Liver (tissue), 9 donors: ENCODE measurements around the gene AXIN1. TPM values are rescaled to one million over a fixed set of nuclear protein-coding genes. Genes with fewer than 3 reads are reported as not detected.

Experiments
- DNase-seq: peaks from one replicate; pipeline ENCODE4 v3.0.0-alpha.2; 2017; ENCODE audit warnings: low spot score
- H3K27ac ChIP-seq, 2 donors: one replicate each; pipeline ENCODE4 v1.7.0; 2013; ENCODE audit warnings: inconsistent platforms in 2 of 2, low read length in 2 of 2, control low read depth in 1 of 2, low read depth in 1 of 2, mild to moderate bottlenecking in 1 of 2
- H3K27me3 ChIP-seq, 4 donors: one replicate each; pipeline versions ENCODE4 v1.6.1 to v1.7.0; 2013; ENCODE audit warnings: low read length in 3 of 4, inconsistent platforms in 1 of 4, mild to moderate bottlenecking in 1 of 4, moderate library complexity in 1 of 4; ENCODE audit not compliant: control insufficient read depth in 4 of 4, insufficient read depth in 4 of 4
- H3K36me3 ChIP-seq, 4 donors: one replicate each; pipeline versions ENCODE4 v1.6.1 to v1.7.0; 2013; ENCODE audit warnings: low read length in 3 of 4, mild to moderate bottlenecking in 3 of 4, low read depth in 1 of 4, moderate library complexity in 1 of 4; ENCODE audit not compliant: control insufficient read depth in 4 of 4, insufficient read depth in 3 of 4
- H3K4me1 ChIP-seq, 4 donors: one replicate each; pipeline versions ENCODE4 v1.6.1 to v1.7.0; 2013; ENCODE audit warnings: low read length in 3 of 4, mild to moderate bottlenecking in 3 of 4, moderate library complexity in 1 of 4; ENCODE audit not compliant: control insufficient read depth in 4 of 4, insufficient read depth in 4 of 4
- H3K4me3 ChIP-seq, 3 donors: one replicate each; pipeline versions ENCODE4 v1.6.1 to v1.7.0; 2013; ENCODE audit warnings: low read length in 3 of 3, control low read depth in 1 of 3, low read depth in 1 of 3, mild to moderate bottlenecking in 1 of 3
- H3K9ac ChIP-seq, 2 donors: one replicate each; pipeline ENCODE4 v1.7.0; 2013; ENCODE audit warnings: low read length in 2 of 2, mild to moderate bottlenecking in 2 of 2, moderate library complexity in 2 of 2, control low read depth in 1 of 2, low read depth in 1 of 2
- H3K9me3 ChIP-seq, 4 donors: one replicate each; pipeline versions ENCODE4 v1.6.1 to v1.7.0; 2013; ENCODE audit warnings: low read length in 3 of 4; ENCODE audit not compliant: control insufficient read depth in 4 of 4
- CTCF ChIP-seq: fragments of 150-350 bp; IDR thresholded peaks from 2 replicates; pipeline ENCODE4 v1.5.1; 2017; ENCODE audit warnings: improper control_type of control experiment, low read depth, low read length; ENCODE audit not compliant: missing input control
- EGR1 ChIP-seq, 2 donors: IDR thresholded peaks; 2 replicates each; pipeline ENCODE4 v1.6.1; 2016 to 2018; ENCODE audit warnings: antibody characterized with exemption in 2 of 2, low read depth in 2 of 2
- FOXA1 ChIP-seq: IDR thresholded peaks from 2 replicates; pipeline ENCODE4 v1.6.1; 2016; ENCODE audit warnings: antibody characterized with exemption
- FOXA2 ChIP-seq: IDR thresholded peaks from 2 replicates; pipeline ENCODE4 v1.6.1; 2016; ENCODE audit warnings: antibody characterized with exemption
- GABPA ChIP-seq, 2 donors: IDR thresholded peaks in 1 of 2; conservative IDR thresholded peaks in 1 of 2; 2 replicates each; pipeline ENCODE4 v1.6.1; 2016; ENCODE audit warnings: antibody characterized with exemption in 2 of 2, mild to moderate bottlenecking in 1 of 2, moderate library complexity in 1 of 2
- HNF4G ChIP-seq: IDR thresholded peaks from 2 replicates; pipeline ENCODE4 v1.6.1; 2016; ENCODE audit warnings: antibody characterized with exemption
- JUND ChIP-seq, 2 donors: IDR thresholded peaks; 2 replicates each; pipeline ENCODE4 v1.6.1; 2016; ENCODE audit warnings: antibody characterized with exemption in 2 of 2
- NR2F2 ChIP-seq: IDR thresholded peaks from 2 replicates; pipeline ENCODE4 v1.6.1; 2016; ENCODE audit warnings: antibody characterized with exemption
- RAD21 ChIP-seq, 2 donors: IDR thresholded peaks; 2 replicates each; pipeline ENCODE4 v1.6.1; 2016; ENCODE audit warnings: antibody characterized with exemption in 2 of 2, mild to moderate bottlenecking in 2 of 2
- RXRA ChIP-seq, 2 donors: IDR thresholded peaks; 2 replicates each; pipeline ENCODE4 v1.6.1; 2017 to 2018; ENCODE audit warnings: antibody characterized with exemption in 2 of 2, mild to moderate bottlenecking in 1 of 2
- WGBS: extraction: QIAGEN DNeasy Blood & Tissue Kit; methylation state at CpG from one replicate; pipeline ENCODE4 v1.1.7; 2013; 5-methylcytosine and 5-hydroxymethylcytosine counted together
- polyA plus RNA-seq, 2 donors: library from polyadenylated mRNA; stranded (reverse) in 1 of 2; unstranded in 1 of 2; fragments of 200-250 nt in 1 of 2; fragments of >200 nt in 1 of 2; fragmentation: Nextera tagmentation in 1 of 2; extraction: Ambion mirVana in 1 of 2; gene quantifications; one replicate each; pipeline versions ENCODE4 v1.2.1 to v1.2.3, GENCODE V29; 2013 to 2015
- total RNA-seq, 2 donors: library from RNA; depleted of rRNA; stranded (reverse); fragments of >200 nt; gene quantifications; one replicate each; pipeline ENCODE4 v1.2.3, GENCODE V29; 2014
- TF ChIP-seq, protein P1 (sequence below): IDR thresholded peaks from 2 replicates; pipeline ENCODE4 v1.6.1; 2016; ENCODE audit warnings: antibody characterized with exemption
- TF ChIP-seq, protein P2 (sequence below): IDR thresholded peaks from 2 replicates; pipeline ENCODE4 v1.6.1; 2016; ENCODE audit warnings: antibody characterized with exemption, mild to moderate bottlenecking
- TF ChIP-seq, protein P3 (sequence below): IDR thresholded peaks from 2 replicates; pipeline ENCODE4 v1.6.1; 2016; ENCODE audit warnings: antibody characterized with exemption
- donor health status: healthy.
- donor health status: healthy.
- donor health status: healthy.
- donor health status: healthy.
- donor health status: healthy.

Gene AXIN1
- total and polyA plus RNA-seq, 4 donors, result 2.0 to 10.3 (median 7.9) TPM

DNA sequence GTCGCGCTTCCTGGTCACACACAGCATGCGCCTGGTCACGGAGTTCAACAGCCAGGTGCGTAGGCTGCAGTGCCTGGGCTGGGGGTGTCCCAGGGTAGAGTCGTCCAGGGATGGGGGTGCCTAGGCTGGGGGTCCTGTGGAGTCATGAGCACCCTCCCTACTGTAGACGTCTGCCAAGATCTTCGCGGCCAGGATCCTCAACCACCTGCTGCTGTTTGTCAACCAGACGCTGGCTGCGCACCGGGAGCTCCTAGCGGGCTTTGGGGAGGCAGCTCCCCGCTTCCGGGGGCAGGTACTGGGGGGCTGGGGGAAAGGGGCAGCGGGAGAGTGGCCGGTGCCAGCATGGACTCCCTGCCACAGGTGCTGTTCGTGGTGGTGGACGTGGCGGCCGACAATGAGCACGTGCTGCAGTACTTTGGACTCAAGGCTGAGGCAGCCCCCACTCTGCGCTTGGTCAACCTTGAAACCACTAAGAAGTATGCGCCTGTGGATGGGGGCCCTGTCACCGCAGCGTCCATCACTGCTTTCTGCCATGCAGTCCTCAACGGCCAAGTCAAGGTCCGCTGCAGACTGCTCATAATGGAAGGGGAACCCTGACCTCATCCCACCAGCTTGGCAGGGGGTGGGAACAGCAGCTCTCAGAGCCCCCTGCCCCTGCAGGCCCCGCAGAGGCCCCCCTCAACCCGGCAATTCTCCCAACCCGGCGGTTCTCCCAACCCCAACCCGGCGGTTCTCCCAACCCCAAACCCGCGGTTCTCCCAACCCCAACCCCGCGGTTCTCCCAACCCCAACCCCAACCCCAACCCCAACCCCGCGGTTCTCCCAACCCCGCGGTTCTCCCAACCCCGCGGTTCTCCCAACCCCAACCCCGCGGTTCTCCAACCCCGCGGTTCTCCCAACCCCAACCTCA lies 67.1 kb downstream of the AXIN1 start:
- no peak overlapping the region for H3K27ac ChIP-seq
- TF ChIP-seq RAD21 (IDR thresholded peaks at IDR 0.05), result no peak
- no peak for TF ChIP-seq FOXA2
- TF ChIP-seq RXRA (IDR thresholded peaks at IDR 0.05), result no peak
- no peak for TF ChIP-seq HNF4G
- TF ChIP-seq, protein P1, sequence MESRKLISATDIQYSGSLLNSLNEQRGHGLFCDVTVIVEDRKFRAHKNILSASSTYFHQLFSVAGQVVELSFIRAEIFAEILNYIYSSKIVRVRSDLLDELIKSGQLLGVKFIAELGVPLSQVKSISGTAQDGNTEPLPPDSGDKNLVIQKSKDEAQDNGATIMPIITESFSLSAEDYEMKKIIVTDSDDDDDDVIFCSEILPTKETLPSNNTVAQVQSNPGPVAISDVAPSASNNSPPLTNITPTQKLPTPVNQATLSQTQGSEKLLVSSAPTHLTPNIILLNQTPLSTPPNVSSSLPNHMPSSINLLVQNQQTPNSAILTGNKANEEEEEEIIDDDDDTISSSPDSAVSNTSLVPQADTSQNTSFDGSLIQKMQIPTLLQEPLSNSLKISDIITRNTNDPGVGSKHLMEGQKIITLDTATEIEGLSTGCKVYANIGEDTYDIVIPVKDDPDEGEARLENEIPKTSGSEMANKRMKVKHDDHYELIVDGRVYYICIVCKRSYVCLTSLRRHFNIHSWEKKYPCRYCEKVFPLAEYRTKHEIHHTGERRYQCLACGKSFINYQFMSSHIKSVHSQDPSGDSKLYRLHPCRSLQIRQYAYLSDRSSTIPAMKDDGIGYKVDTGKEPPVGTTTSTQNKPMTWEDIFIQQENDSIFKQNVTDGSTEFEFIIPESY, result no peak
- no peak for TF ChIP-seq NR2F2
- TF ChIP-seq, protein P2, sequence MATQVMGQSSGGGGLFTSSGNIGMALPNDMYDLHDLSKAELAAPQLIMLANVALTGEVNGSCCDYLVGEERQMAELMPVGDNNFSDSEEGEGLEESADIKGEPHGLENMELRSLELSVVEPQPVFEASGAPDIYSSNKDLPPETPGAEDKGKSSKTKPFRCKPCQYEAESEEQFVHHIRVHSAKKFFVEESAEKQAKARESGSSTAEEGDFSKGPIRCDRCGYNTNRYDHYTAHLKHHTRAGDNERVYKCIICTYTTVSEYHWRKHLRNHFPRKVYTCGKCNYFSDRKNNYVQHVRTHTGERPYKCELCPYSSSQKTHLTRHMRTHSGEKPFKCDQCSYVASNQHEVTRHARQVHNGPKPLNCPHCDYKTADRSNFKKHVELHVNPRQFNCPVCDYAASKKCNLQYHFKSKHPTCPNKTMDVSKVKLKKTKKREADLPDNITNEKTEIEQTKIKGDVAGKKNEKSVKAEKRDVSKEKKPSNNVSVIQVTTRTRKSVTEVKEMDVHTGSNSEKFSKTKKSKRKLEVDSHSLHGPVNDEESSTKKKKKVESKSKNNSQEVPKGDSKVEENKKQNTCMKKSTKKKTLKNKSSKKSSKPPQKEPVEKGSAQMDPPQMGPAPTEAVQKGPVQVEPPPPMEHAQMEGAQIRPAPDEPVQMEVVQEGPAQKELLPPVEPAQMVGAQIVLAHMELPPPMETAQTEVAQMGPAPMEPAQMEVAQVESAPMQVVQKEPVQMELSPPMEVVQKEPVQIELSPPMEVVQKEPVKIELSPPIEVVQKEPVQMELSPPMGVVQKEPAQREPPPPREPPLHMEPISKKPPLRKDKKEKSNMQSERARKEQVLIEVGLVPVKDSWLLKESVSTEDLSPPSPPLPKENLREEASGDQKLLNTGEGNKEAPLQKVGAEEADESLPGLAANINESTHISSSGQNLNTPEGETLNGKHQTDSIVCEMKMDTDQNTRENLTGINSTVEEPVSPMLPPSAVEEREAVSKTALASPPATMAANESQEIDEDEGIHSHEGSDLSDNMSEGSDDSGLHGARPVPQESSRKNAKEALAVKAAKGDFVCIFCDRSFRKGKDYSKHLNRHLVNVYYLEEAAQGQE, result no peak
- no peak for TF ChIP-seq JUND (IDR thresholded peaks at IDR 0.05)
- TF ChIP-seq EGR1 (IDR thresholded peaks at IDR 0.05; ENCODE audit: low read depth in 2 of 2), result no peak
- TF ChIP-seq FOXA1, result no peak
- TF ChIP-seq, protein P3, sequence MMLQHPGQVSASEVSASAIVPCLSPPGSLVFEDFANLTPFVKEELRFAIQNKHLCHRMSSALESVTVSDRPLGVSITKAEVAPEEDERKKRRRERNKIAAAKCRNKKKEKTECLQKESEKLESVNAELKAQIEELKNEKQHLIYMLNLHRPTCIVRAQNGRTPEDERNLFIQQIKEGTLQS, result no peak
- no peak for TF ChIP-seq CTCF
- no peak for TF ChIP-seq GABPA (IDR thresholded peaks at IDR 0.05 in 1 of 2, conservative IDR thresholded peaks at IDR 0.05 in 1 of 2)
- peaks cover 0 to 11% (median 0%) of the 10 kb centered on the region in 4 donors for H3K27me3 ChIP-seq
- peaks cover 0 to 6% (median 3%) of the 10 kb centered on the region in 4 donors for H3K4me1 ChIP-seq
- no peak overlapping the region for H3K4me3 ChIP-seq
- WGBS, result 95% methylated on average over 48 of the region's 48 CpGs
- H3K9ac ChIP-seq, result no peak overlapping the region
- H3K9me3 ChIP-seq, result no peaks in the 10 kb centered on the region
- H3K36me3 ChIP-seq, result peaks cover 0 to 21% (median 6%) of the 10 kb centered on the region in 4 donors
- DNase-seq, result no peak
